Stimulated activated CD8-positive, alpha-beta memory T cell treated with anti-CD3 and anti-CD28 coated beads, Interleukin-12 subunit alpha, Interleukin-12 subunit beta, amount 100 ng/mL, for 24 hours (primary cell): Measurements from ENCODE around the gene RERE.

Experiments used
- DNase-seq: peaks from one replicate; pipeline ENCODE4 v3.0.0-alpha.2; 2020; ENCODE audit errors: extremely low read depth

The RERE gene

GRCh38 chr1:8544644-8545043 is 272.8 kb downstream of the RERE start:
- no peak for DNase-seq

- DNase-seq: no peak
Measured at GRCh38 chr1:8543965-8544364, 273.5 kb downstream of the RERE start.

- no peak for DNase-seq
Measured at GRCh38 chr1:8541961-8542521, 275.4 kb downstream of the RERE start.

- no peak for DNase-seq
Measured at GRCh38 chr1:8540971-8541370, 276.5 kb downstream of the RERE start.

- DNase-seq: no peak
Measured at GRCh38 chr1:8540261-8540941, 277.0 kb downstream of the RERE start.

GRCh38 chr1:8539683-8540082 is 277.8 kb downstream of the RERE start:
- DNase-seq: no peak

GRCh38 chr1:8538502-8538901 is 278.9 kb downstream of the RERE start:
- no peak for DNase-seq

GRCh38 chr1:8537991-8538390 is 279.4 kb downstream of the RERE start:
- no peak for DNase-seq

- no peak for DNase-seq
Measured at GRCh38 chr1:8536515-8536914, 280.9 kb downstream of the RERE start.

- no peak for DNase-seq
Measured at GRCh38 chr1:8533907-8534306, 283.5 kb downstream of the RERE start.

- no peak for DNase-seq
Measured at GRCh38 chr1:8533124-8533523, 284.3 kb downstream of the RERE start.

- DNase-seq: no peak
Measured at GRCh38 chr1:8529901-8530300, 287.5 kb downstream of the RERE start.

- DNase-seq: no peak
Measured at GRCh38 chr1:8527941-8528340, 289.5 kb downstream of the RERE start.

- peak; percentile 27 for DNase-seq
Measured at GRCh38 chr1:8525558-8526275, 291.7 kb downstream of the RERE start.

GRCh38 chr1:8525216-8525557 is 292.3 kb downstream of the RERE start:
- DNase-seq: no peak

- DNase-seq: no peak
Measured at GRCh38 chr1:8524627-8525157, 292.7 kb downstream of the RERE start.

- no peak for DNase-seq
Measured at GRCh38 chr1:8523666-8524206, 293.7 kb downstream of the RERE start.

GRCh38 chr1:8520483-8520966 is 296.9 kb downstream of the RERE start:
- DNase-seq: no peak

GRCh38 chr1:8519167-8519566 is 298.3 kb downstream of the RERE start:
- DNase-seq: no peak

- no peak for DNase-seq
Measured at GRCh38 chr1:8518490-8518801, 299.0 kb downstream of the RERE start.

- DNase-seq: no peak
Measured at GRCh38 chr1:8517661-8518489, 299.6 kb downstream of the RERE start.
